ACC112 (cell line): ENCODE results near the gene ARHGEF7.
A peak's percentile ranks its signal among the peaks of the same experiment; 100 is the strongest.

ENCODE experiments used
- H2AFZ ChIP-seq: fragments of 200-600 bp; sonication (generic); one replicate; pipeline ENCODE4 v1.6.0; 2017; ENCODE audit warnings: antibody characterized with exemption, low read length; ENCODE audit not compliant: unreplicated experiment
- H3K27ac ChIP-seq: fragments of 200-600 bp; sonication (generic); 2 replicates; pipeline ENCODE4 v1.5.1; 2014; ENCODE audit warnings: low read depth, mild to moderate bottlenecking, antibody characterized with exemption, low read length, moderate library complexity
- H3K27me3 ChIP-seq: fragments of 200-600 bp; sonication (generic); 2 replicates; pipeline ENCODE4 v1.6.1; 2014; ENCODE audit warnings: mild to moderate bottlenecking, antibody characterized with exemption, low read length, moderate library complexity, mixed read lengths; ENCODE audit not compliant: insufficient read depth
- H3K36me3 ChIP-seq: fragments of 200-600 bp; sonication (generic); 2 replicates; pipeline ENCODE4 v1.6.1; 2016; ENCODE audit warnings: mild to moderate bottlenecking, antibody characterized with exemption, low read length, moderate library complexity, mixed read lengths; ENCODE audit not compliant: insufficient read depth
- H3K4me1 ChIP-seq: fragments of 200-600 bp; sonication (generic); one replicate; pipeline ENCODE4 v1.6.1; 2016; ENCODE audit warnings: low read length, mixed read lengths; ENCODE audit not compliant: insufficient read depth, unreplicated experiment, control insufficient read depth
- H3K4me3 ChIP-seq: fragments of 200-600 bp; sonication (generic); 2 replicates; pipeline ENCODE4 v1.5.1; 2014; ENCODE audit warnings: mild to moderate bottlenecking, low read depth, low read length
- H3K79me2 ChIP-seq: fragments of 200-600 bp; sonication (generic); one replicate; pipeline ENCODE4 v1.6.0; 2016; ENCODE audit warnings: low read length; ENCODE audit not compliant: control insufficient read depth, unreplicated experiment, insufficient read depth

ARHGEF7 gene

DNA sequence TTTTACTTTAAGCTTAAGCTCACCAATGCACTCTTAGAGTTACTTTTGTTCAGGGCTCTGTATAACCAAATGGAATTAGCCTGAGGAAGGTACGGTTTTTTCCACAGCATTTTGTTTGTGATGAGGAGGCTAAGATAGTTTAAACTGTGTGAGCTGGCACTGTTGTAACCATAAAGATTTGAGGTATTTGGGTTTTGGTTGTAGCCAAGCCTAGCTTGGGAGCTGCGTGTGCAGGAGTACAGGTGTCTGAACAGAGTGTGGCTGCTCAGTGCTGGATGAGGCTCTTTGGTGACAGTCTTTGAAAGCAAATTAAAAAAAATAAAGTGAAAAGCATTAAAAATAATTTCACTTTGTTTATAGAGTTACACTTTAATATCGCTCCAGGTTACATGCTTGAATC, 56.0 kb downstream of the ARHGEF7 start:
- peaks cover 81% of the 10 kb centered on the region for H3K79me2 ChIP-seq
- no peak overlapping the region for H2AFZ ChIP-seq
- H3K27me3 ChIP-seq: no peaks in the 10 kb centered on the region
- H3K27ac ChIP-seq: no peak overlapping the region
- H3K4me3 ChIP-seq: no peak overlapping the region
- no peaks in the 10 kb centered on the region for H3K4me1 ChIP-seq
- H3K36me3 ChIP-seq: peaks cover 14% of the 10 kb centered on the region; the same call in 1 of the 2 replicates

DNA sequence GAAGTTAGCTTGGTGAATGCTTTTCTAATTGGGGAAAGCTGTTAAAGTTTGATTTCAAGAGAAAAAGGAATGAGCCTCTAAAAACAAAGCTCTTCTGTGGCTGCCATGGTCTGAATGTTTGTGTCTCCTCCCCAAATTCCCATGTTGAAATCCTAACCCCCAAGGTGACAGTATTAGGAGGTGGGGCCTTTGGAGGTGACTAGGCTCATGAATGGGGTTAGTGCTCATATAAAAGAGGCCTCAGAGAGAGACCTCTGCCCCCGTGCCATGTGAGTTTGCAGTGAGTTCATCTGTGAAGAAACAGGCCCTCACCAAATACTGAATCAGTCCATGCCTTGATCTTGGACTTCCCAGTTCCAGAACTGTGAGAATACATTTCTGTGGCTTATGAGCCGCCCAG, 56.5 kb downstream of the ARHGEF7 start:
- H3K4me1 ChIP-seq: no peaks in the 10 kb centered on the region

DNA sequence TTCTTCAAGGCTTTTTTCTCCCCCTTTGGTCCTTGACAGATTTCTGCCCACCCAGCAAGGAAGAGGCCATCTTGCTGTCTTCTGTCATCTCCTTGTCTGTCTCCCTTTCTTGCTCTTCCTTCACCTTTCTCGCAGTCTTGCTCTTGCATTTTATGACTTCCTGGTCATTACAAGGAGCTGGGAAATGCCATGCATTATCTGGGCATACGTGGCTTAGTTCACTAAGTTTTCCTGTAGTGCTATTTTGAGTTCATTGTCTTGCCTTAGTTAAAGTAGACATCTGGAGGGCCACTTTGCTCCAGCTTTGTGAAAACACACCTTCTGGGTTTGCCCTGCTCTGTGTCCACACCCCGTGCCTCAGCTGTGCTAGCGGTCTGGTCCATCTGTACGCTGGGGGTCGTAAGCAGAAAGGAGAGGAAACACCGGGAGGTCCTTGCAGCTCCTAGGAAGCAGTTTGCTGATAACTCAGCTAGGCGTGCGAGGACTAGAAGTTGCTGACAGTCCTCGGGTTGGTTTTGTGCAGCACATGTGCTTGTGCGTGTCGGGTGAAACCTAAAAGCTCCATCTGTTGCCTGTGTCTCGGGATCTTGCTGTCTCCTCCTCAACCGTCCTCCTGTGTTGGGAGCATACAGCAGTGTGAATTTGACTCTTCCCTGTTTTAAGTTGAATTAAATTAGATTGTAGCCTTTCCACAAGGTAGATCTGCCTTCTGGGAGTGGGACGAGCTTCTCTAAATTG, 59.4 kb downstream of the ARHGEF7 start:
- Histone ChIP-seq H3K79me2 (peaks cover 73% of the 10 kb centered on the region), H3K36me3 (peaks cover 3% of the 10 kb centered on the region; the same call in 1 of the 2 replicates), H3K4me1 (peaks cover 16% of the 10 kb centered on the region), H3K27ac (no peak overlapping the region), H3K27me3 (no peaks in the 10 kb centered on the region), H3K4me3 (no peak overlapping the region), H2AFZ (no peak overlapping the region)

More for the DNA sequence above, 56.5 kb downstream of the ARHGEF7 start:
- peaks cover 14% of the 10 kb centered on the region; the same call in 1 of the 2 replicates for H3K36me3 ChIP-seq
- H3K27ac ChIP-seq: no peak overlapping the region
- H2AFZ ChIP-seq: no peak overlapping the region
- no peak overlapping the region for H3K4me3 ChIP-seq
- peaks cover 81% of the 10 kb centered on the region for H3K79me2 ChIP-seq
- no peaks in the 10 kb centered on the region for H3K27me3 ChIP-seq

DNA sequence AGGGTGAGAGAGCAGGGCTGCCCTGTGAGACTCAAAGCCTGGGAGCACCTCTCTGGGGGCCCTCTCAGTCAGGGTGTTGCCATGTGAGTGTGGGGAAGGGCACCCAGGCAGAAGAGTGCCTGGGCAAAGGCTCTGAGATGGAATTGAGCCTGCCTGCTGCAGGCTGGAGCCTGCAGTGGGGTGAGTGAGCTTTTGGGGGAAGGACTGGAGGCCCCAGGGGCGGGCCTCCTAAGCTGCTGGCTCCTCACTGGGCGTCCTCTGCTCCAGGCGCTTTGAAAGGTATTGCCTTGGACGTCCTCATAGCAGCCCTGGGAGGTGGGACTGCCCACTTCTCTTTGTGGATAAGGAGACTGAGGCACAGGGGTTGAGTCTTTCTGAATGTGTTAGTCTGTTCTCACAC, 60.3 kb downstream of the ARHGEF7 start:
- Histone ChIP-seq H3K4me1 (peaks cover 16% of the 10 kb centered on the region), H2AFZ (no peak overlapping the region), H3K36me3 (peaks cover 5% of the 10 kb centered on the region; the same call in 1 of the 2 replicates), H3K79me2 (peaks cover 80% of the 10 kb centered on the region), H3K27ac (no peak overlapping the region), H3K4me3 (no peak overlapping the region), H3K27me3 (no peaks in the 10 kb centered on the region)

DNA sequence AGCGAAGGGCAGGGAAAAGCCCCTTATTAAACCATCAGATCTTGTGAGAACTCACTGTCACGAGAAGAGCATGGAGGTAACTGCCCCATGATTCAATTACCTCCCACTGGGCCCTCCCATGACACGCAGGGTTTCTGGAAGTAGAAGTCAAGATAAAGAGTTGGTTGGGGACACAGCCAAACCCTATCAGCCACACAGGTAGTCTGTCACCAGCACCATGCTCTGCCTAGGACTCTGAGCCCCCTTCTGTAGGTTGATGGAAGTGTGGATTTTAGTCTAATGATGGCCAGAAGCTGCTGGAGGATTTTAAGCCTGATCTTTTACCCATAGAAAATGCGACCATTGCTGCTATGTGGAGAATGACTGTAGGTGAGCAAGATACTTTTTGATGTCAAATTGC, 60.8 kb downstream of the ARHGEF7 start:
- H3K79me2 ChIP-seq: peaks cover 80% of the 10 kb centered on the region
- no peak overlapping the region for H3K4me3 ChIP-seq
- no peak overlapping the region for H3K27ac ChIP-seq
- H3K4me1 ChIP-seq: peaks cover 16% of the 10 kb centered on the region
- no peak overlapping the region for H2AFZ ChIP-seq
- H3K27me3 ChIP-seq: no peaks in the 10 kb centered on the region
- H3K36me3 ChIP-seq: peaks cover 5% of the 10 kb centered on the region; the same call in 1 of the 2 replicates

DNA sequence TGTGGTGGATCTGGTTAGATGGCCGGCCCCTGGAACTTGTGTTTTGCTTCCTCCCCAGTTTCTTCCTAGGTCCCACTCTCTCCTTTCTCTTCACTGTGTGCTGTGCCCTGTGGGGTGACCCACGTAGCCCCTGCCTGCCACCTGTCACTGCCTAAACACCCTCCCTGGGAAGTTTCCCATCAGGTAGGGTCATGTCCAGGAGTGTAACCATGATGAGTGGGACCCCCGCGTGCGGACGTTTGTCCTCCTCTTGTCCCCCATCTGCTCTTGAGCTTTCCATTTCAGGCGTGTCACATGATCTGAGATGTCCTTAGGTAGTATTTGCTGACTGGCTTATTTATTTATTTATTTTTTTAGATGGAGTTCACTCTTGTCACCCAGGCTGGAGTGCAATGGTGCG, 61.3 kb downstream of the ARHGEF7 start:
- Histone ChIP-seq H3K4me3 (no peak overlapping the region), H3K79me2 (peaks cover 83% of the 10 kb centered on the region), H3K4me1 (peaks cover 16% of the 10 kb centered on the region), H3K27me3 (no peaks in the 10 kb centered on the region), H2AFZ (no peak overlapping the region), H3K27ac (no peak overlapping the region), H3K36me3 (peaks cover 5% of the 10 kb centered on the region; the same call in 1 of the 2 replicates)

DNA sequence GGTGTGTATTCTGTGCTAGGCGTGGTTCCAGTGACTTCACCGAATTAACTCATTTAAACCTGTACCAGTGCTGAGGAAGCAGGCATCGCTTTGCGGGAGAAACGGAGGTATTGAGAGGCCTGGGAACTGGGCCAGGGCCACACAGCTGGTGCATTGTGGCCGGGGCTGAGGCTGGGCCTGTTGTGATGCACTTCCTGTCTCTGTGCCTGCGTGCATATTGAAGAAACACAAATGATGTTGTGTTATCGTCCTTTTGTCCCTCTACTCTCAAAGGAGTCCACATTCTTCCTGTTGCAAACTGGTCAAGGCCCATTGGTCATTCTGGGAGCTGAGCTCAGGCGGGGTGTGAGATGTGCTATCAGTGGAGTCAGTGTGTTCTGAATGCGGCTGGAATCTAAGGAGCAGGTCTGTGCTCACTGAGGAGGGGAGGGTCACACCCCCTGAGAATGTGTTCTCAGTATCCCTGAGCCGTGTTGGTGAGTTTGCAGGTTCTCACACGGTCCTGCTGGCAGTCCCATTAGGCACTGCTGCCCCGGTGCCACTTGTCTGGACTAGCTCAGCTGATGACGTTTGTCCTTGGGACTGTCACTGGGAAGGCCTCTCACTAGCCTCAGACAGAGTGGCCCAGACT, 62.1 kb downstream of the ARHGEF7 start:
- no peaks in the 10 kb centered on the region for H3K27me3 ChIP-seq
- no peak overlapping the region for H2AFZ ChIP-seq
- H3K27ac ChIP-seq: peak overlapping the region; percentile 88
- H3K4me1 ChIP-seq: peaks cover 16% of the 10 kb centered on the region
- peaks cover 5% of the 10 kb centered on the region; the same call in 1 of the 2 replicates for H3K36me3 ChIP-seq
- H3K79me2 ChIP-seq: peaks cover 82% of the 10 kb centered on the region
- no peak overlapping the region for H3K4me3 ChIP-seq

DNA sequence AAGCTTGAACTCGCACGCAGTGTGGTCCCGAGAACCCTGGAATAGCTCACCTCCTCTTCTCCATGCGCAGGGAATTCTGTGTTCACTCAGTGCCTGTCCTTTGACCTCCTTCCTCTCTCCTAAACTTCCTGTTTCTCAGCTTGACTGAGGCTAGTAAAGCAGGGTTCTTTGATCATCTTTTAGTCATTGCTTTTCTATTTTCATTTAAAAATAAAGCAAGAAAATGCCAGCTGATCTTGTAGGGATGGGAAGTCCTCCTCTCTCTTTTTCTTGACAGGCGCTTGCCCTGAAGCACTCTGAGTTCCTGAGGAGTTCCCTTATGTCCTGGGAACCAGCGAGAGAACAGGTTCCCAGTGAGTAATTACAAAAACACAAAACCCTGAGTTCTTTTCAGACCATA, 62.8 kb downstream of the ARHGEF7 start:
- H3K27ac ChIP-seq: peak overlapping the region; percentile 88
- no peak overlapping the region for H3K4me3 ChIP-seq
- H3K36me3 ChIP-seq: peaks cover 5% of the 10 kb centered on the region; the same call in 1 of the 2 replicates
- peaks cover 82% of the 10 kb centered on the region for H3K79me2 ChIP-seq
- no peak overlapping the region for H2AFZ ChIP-seq
- H3K27me3 ChIP-seq: no peaks in the 10 kb centered on the region
- peaks cover 16% of the 10 kb centered on the region for H3K4me1 ChIP-seq

DNA sequence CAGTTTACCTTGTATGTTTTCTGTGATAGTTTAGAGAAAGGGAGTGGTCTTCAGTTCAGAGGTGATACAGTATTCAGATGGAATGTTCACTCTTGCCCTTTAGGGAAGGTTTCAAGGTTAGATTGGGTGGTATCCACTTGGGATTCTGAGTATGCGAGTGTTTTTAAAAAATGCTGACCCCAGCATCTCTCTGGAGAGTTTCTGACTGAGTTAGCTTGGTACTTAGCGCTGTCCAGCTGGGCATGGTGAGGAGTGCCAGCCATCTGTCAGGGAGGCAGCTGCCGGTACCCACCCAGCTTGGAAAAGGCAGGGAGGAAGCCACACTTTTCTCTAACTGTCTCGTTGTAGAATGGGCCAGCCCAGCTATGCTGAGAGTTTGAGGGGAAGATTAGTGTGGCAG, 63.3 kb downstream of the ARHGEF7 start:
- peaks cover 5% of the 10 kb centered on the region; the same call in 1 of the 2 replicates for H3K36me3 ChIP-seq
- H3K79me2 ChIP-seq: peaks cover 84% of the 10 kb centered on the region
- peak overlapping the region; percentile 88 for H3K27ac ChIP-seq
- no peaks in the 10 kb centered on the region for H3K27me3 ChIP-seq
- no peak overlapping the region for H2AFZ ChIP-seq
- H3K4me3 ChIP-seq: no peak overlapping the region
- peaks cover 16% of the 10 kb centered on the region for H3K4me1 ChIP-seq

DNA sequence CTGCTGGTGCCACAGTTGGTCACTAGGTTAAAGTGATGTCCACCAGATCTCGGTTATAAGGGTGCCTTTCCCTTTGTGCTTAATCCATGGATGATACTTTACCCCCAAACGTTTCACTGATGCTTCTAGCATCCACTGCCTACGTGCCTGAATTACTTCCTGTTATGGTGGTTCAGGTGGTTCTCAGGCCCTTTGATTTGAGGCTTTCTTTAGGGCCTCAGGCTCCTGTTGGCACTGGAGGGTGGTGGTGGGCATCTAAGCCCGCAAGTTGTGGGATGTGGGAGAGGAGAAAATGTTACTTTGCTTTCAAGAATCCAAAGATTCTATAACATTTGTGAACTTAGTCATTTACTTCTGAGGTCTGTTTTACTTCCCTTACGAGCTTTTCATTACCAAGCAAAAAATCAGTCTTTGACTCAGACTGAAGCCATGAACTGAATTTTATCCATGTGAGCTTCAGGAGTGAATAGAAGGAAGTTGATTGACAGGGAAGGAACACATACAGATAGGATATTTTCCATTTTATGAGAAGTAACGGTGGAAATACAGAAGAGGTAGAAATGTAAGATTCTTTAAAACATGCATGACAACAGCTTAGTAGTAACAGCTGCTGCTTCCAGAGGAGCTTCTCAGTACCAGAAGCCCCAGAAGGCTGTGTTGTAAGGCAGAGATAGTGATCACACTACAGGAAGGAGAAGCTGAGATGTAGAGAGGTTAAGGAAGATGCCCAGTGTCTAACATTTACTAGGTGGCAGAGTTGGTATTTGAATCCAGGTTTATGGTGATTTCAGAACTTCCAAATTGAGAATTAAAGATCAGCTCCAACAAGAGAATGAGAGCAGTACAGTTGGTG, 65.0 kb downstream of the ARHGEF7 start:
- Histone ChIP-seq H3K79me2 (peaks cover 83% of the 10 kb centered on the region), H3K36me3 (peaks cover 5% of the 10 kb centered on the region; the same call in 1 of the 2 replicates), H3K4me1 (peaks cover 16% of the 10 kb centered on the region), H3K4me3 (no peak overlapping the region), H3K27ac (no peak overlapping the region), H3K27me3 (no peaks in the 10 kb centered on the region), H2AFZ (no peak overlapping the region)
